Activated T-cell treated with anti-CD3 and anti-CD28 coated beads, Interleukin-2, amount 50 U/mL, for 72 hours (primary cell): ENCODE results near the gene CCS. TPM values are rescaled to one million over a fixed set of nuclear protein-coding genes. Genes with fewer than 3 reads are reported as not detected.
A peak's percentile ranks its signal among the peaks of the same experiment; 100 is the strongest.

ENCODE experiments used
- ATAC-seq, 2 donors: fragments of 150-1000 bp; cut with Tn5 transposase; replicated peaks in 1 of 2; 2 replicates each; pipeline ENCODE4 v1.10.0; 2021; ENCODE audit warnings: moderate library complexity in 2 of 2, mild to moderate bottlenecking in 1 of 2
- DNase-seq, 2 donors: peaks; one replicate each; pipeline ENCODE4 v3.0.0; 2021 to 2022; ENCODE audit warnings: mixed read lengths in 1 of 2
- H3K27ac Mint-ChIP-seq: one replicate; pipeline ENCODE4 v1.8.0; 2022; ENCODE audit warnings: mild to moderate bottlenecking, moderate library complexity, mixed read lengths
- H3K27me3 Mint-ChIP-seq: one replicate; pipeline ENCODE4 v1.8.0; 2022; ENCODE audit warnings: low read depth, mixed read lengths
- H3K36me3 Mint-ChIP-seq, 2 donors: one replicate each; pipeline ENCODE4 v1.8.0; 2022; ENCODE audit warnings: mixed read lengths in 2 of 2, mild to moderate bottlenecking in 1 of 2; ENCODE audit not compliant: insufficient read depth in 2 of 2
- H3K4me1 Mint-ChIP-seq: one replicate; pipeline ENCODE4 v1.8.0; 2022; ENCODE audit warnings: low read depth, mixed read lengths
- H3K4me3 Mint-ChIP-seq, 2 donors: one replicate each; pipeline ENCODE4 v1.8.0; 2022; ENCODE audit warnings: mild to moderate bottlenecking in 2 of 2, mixed read lengths in 2 of 2, moderate library complexity in 2 of 2
- H3K9me3 Mint-ChIP-seq, 2 donors: one replicate each; pipeline ENCODE4 v1.8.0; 2022; ENCODE audit warnings: mixed read lengths in 2 of 2
- total RNA-seq, 2 donors: library from RNA; stranded (reverse); gene quantifications; one replicate each; pipeline ENCODE4 v1.2.3, GENCODE V29; 2022

The CCS gene
- total RNA-seq, 2 donors from 2014 or later = 35.1 to 38.5 TPM

DNA sequence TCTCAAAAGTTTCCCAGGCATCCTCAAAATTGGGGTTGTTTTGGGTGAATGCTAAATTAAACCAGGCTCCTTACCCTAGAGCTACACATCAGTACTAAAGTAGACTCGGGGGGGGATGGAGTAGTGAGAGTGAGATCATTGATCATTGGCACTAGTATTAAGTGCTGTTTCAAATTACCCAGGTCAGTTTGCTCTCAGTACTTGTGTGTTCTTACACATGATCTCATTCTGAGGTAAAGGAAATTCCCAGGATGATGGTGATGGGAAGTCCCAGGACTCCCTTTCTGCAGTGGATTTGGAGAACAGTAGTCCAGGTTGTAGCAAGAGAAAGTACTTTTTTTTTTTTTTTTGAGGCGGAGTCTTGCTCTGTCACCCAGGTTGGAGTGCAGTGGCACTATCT is 58.0 kb downstream of the CCS start:
- DNase-seq (no peak), ATAC-seq (peak; percentile 16 to 35)
- Mint-ChIP-seq H3K36me3 (peaks cover 12 to 38% of the 10 kb centered on the region in 2 donors), H3K4me1 (peaks cover 56% of the 10 kb centered on the region), H3K27ac (no peak overlapping the region), H3K9me3 (no peaks in the 10 kb centered on the region), H3K27me3 (no peaks in the 10 kb centered on the region), H3K4me3 (no peak overlapping the region)

DNA sequence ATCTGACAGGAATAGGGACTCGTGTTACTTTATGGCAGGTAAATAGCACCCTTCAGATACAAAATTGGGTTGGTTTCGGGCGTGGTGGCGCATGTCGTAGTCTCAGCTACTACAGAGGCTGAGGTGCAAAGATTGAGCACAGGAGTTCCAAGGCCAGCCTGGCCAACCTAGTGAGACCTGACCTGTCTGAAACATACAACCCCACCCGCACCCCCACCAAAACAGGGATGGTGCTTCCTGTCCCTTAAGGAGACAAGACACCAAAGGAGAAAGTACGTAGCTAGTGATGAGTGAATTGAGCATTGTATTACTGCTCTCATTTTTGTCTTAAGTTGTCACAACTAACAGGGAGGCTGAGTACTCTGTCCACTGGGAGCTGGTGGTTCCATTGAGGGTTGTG is 59.7 kb downstream of the CCS start:
- Mint-ChIP-seq H3K4me3 (no peak overlapping the region), H3K27ac (no peak overlapping the region), H3K27me3 (no peaks in the 10 kb centered on the region), H3K36me3 (peaks cover 6 to 23% of the 10 kb centered on the region in 2 donors), H3K9me3 (no peaks in the 10 kb centered on the region), H3K4me1 (peaks cover 41% of the 10 kb centered on the region)
- peak in 1 of 2 donors; percentile 17 for ATAC-seq
- DNase-seq = no peak

- DNase-seq = no peak
- no peak overlapping the region for H3K4me3 Mint-ChIP-seq
- ATAC-seq = peak in 1 of 2 donors; percentile 55
- peak overlapping the region; percentile 58 for H3K27ac Mint-ChIP-seq
- H3K4me1 Mint-ChIP-seq = peaks cover 38% of the 10 kb centered on the region
- peaks cover 6 to 25% of the 10 kb centered on the region in 2 donors for H3K36me3 Mint-ChIP-seq
- no peaks in the 10 kb centered on the region for H3K27me3 Mint-ChIP-seq
- no peaks in the 10 kb centered on the region for H3K9me3 Mint-ChIP-seq
Observed at GRCh38 chr11:66653123-66653522, 60.1 kb downstream of the CCS start.

Other genes starting within 250 kb of the CCS start
- 10 to 100 TPM; 41.4 to 46.4 TPM for gene BRMS1, start 248.1 kb upstream of the CCS start, total RNA-seq
- 1 to 10 TPM; 6.3 to 8.3 TPM for gene B4GAT1, start 245.6 kb upstream of the CCS start, total RNA-seq
- 1 to 10 TPM; 3.3 to 3.6 TPM for gene SLC29A2, start 221.4 kb upstream of the CCS start, total RNA-seq
- gene NPAS4, start 172.2 kb upstream of the CCS start, total RNA-seq = not detected
- 10 to 100 TPM; 57.4 to 66.6 TPM for gene MRPL11, start 154.3 kb upstream of the CCS start, total RNA-seq
- gene PELI3, start 126.3 kb upstream of the CCS start, total RNA-seq = 1 to 10 TPM; 6.2 to 6.6 TPM
- 10 to 100 TPM; 48.3 to 56.9 TPM for gene DPP3, start 112.8 kb upstream of the CCS start, total RNA-seq
- 10 to 100 TPM; 18.1 to 18.8 TPM for gene BBS1, start 82.5 kb upstream of the CCS start, total RNA-seq
- 10 to 100 TPM; 19.8 to 22.0 TPM for gene ZDHHC24, start 47.1 kb upstream of the CCS start, total RNA-seq
- gene ACTN3, start 46.3 kb upstream of the CCS start, total RNA-seq = under 1 TPM in 1 of 2 donors, not detected in 1; 0.32 TPM
- 1 to 10 TPM; 6.3 to 6.8 TPM for gene CTSF, start 24.6 kb upstream of the CCS start, total RNA-seq
- gene CCDC87, start 122 bp upstream of the CCS start, total RNA-seq = under 1 TPM; 0.10 to 0.21 TPM
- gene RBM14, start 23.4 kb downstream of the CCS start, total RNA-seq = 10 to 100 TPM; 85.6 to 97.3 TPM
- 100 to 1,000 TPM; 116 to 135 TPM for gene RBM4, start 45.5 kb downstream of the CCS start, total RNA-seq
- 10 to 100 TPM; 12.5 to 18.4 TPM for gene RBM4B, start 84.7 kb downstream of the CCS start, total RNA-seq
- 1 to 10 TPM in 1 of 2 donors, under 1 TPM in 1; 0.69 to 1.5 TPM for gene SPTBN2, start 136.0 kb downstream of the CCS start, total RNA-seq